Epithelial cell of esophagus (primary cell): ENCODE data around the gene C1QTNF12.

ENCODE experiments used
- DNase-seq: peaks from one replicate; pipeline ENCODE4 v3.0.0; 2010; ENCODE audit warnings: low read depth
- H3K4me3 ChIP-seq: 2 replicates; pipeline ENCODE4 v1.5.1; 2011; ENCODE audit warnings: mild to moderate bottlenecking, low read length, control low read depth
- TF ChIP-seq, protein P1 (sequence below): IDR thresholded peaks from 2 replicates; pipeline ENCODE4 v1.5.1; 2011; ENCODE audit warnings: low read depth, mild to moderate bottlenecking, low read length, control low read depth, inconsistent platforms; ENCODE audit not compliant: insufficient read depth; ENCODE audit errors: missing control alignments

C1QTNF12 gene

DNA sequence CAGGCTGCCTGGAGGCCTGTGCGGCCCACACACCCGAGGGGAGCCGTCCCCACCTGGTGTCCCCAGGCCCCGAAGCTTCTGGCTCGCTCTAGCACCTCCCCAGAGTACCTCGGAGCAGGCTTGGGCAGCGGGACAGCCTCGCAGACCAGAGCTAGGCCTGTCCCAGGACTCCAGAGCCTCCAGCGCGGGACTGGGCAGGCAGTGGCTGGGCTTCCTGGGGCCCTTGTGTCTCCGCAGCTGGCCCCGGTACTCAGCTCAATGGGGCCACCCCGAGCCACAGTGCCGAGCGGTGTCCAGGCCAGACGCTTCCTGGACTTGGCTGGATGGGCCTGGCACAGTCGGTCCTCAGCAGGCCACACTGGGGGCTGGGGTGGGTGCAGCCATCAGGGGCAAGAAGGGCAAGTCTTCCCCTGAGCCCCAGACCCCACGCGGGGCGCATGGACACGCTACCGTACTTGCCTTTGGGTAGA lies 38.6 kb upstream of the C1QTNF12 start:
- no peak overlapping the region for H3K4me3 ChIP-seq
- no peak for DNase-seq
- TF ChIP-seq, protein P1, sequence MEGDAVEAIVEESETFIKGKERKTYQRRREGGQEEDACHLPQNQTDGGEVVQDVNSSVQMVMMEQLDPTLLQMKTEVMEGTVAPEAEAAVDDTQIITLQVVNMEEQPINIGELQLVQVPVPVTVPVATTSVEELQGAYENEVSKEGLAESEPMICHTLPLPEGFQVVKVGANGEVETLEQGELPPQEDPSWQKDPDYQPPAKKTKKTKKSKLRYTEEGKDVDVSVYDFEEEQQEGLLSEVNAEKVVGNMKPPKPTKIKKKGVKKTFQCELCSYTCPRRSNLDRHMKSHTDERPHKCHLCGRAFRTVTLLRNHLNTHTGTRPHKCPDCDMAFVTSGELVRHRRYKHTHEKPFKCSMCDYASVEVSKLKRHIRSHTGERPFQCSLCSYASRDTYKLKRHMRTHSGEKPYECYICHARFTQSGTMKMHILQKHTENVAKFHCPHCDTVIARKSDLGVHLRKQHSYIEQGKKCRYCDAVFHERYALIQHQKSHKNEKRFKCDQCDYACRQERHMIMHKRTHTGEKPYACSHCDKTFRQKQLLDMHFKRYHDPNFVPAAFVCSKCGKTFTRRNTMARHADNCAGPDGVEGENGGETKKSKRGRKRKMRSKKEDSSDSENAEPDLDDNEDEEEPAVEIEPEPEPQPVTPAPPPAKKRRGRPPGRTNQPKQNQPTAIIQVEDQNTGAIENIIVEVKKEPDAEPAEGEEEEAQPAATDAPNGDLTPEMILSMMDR = no peak

DNA sequence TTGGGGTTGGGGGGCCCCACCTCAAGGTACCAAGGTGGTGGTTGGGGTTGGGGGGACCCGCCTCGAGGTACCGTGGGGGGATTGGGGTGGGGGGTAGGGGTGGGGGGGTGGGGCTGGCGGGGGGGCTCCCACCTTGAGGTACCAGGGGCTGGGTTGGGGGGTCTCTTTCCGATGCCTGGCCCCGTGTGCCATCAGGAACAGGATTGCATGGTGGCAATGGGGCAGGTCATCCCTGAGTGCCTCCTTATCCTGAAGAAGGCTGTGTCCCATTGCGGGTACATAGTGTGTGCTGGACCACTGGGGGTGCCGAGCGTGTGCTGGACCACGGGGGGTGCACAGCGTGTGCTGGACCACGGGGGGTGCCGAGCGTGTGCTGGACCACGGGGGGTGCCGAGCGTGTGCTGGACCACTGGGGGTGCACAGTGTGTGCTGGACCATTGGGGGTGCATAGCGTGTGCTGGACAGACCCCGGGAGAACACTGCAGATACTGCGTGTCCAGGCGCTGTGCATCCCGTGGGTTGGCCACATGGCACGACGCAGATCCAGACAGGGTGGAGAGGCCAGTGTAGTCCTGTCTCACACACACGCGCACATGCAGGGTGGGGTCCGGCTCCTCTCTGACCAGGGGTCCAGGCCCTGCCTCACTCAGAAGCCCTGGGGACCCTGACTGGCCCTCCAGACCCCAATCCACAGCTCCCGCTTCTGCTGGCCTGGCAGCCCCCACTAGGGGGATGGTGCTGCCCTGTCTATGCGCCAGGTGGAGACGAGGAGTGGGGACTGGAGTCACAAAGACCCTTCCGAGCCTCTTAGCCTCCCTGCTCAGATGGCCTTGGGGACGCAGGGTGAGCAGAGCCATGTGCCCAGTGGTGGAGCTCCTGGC lies 37.9 kb upstream of the C1QTNF12 start:
- TF ChIP-seq, protein P1 = no peak
- no peak for DNase-seq
- no peak overlapping the region for H3K4me3 ChIP-seq

DNA sequence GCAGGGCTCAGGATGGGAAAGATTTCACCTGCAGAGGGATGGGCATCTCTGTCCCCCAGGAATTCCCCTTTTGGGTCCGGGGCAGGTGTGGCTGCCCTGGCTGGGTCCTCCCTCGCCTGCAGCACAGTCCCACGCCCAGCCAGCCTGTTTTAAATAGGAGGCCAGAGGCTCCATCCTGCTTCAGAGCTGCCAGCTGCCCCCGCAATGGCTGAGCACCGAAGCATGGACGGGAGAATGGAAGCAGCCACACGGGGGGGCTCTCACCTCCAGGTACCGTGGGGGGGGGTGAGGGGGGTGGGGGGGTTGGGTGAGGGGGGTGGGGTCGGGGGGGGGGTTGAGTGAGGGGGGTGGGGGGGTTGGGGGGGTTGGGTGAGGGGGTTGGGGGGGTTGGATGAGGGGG lies 37.3 kb upstream of the C1QTNF12 start:
- TF ChIP-seq, protein P1 = no peak
- peak; percentile 58 for DNase-seq
- H3K4me3 ChIP-seq = no peak overlapping the region

DNA sequence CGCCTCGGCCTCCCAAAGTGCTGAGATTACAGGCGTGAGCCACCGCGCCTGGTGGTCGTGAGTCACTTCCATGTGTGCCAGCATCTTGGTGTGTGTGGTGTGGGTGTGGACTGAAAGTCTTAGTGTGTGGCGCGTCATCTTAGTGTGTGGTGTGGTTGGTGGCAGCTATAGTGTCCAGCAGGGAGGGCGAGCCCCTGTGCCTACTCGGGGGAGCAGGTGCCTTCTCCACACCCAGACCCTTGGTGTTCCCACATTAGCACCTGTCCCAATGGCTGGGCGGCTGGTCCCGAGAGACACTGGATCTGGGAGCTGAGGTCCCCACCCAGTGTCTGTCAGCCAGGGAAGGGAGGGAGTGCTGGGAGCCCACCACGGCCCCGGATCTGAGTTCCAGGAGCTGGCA lies 36.5 kb upstream of the C1QTNF12 start:
- TF ChIP-seq, protein P1 = no peak
- peak; percentile 67 for DNase-seq
- no peak overlapping the region for H3K4me3 ChIP-seq

DNA sequence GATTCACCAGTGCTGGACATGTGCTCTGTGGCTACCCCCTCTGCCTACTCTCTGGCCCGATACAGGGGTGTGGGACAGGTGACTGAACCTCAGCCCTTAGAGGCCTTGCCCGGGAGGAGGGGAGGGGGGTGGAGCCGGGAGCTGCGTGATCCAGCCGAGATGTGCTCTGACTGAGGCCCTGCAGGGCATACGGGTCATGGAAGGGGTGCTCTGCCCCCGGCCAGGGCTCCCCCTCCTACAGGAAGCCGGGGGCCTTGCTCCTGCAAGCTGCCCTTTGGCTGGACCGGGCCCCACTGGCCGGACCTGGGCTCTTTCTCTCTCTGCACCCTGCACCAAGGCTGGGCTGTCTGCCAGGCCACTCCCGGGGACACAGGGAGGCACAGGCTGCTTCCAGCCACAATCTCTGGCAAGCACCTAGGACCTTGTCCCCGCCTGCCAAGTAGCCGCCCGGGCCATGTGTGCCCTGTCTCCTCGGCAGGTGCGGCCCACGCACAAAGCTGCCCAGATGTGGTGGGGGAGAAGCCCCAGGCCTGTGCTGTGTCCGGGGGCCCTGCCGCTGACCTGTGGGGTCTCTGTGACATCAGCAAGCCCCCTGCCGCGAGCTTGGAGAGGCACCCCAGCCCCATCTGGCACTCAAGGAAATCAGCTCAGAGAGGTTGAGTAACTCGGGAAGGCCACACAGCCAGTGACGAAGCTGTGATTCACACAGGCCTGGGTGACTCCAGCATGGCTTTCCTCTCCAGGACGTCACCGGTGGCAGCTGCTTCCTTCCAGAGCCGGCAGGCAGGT lies 35.2 kb upstream of the C1QTNF12 start:
- peak; percentile 87 for DNase-seq
- TF ChIP-seq, protein P1 = no peak
- H3K4me3 ChIP-seq = no peak overlapping the region

DNA sequence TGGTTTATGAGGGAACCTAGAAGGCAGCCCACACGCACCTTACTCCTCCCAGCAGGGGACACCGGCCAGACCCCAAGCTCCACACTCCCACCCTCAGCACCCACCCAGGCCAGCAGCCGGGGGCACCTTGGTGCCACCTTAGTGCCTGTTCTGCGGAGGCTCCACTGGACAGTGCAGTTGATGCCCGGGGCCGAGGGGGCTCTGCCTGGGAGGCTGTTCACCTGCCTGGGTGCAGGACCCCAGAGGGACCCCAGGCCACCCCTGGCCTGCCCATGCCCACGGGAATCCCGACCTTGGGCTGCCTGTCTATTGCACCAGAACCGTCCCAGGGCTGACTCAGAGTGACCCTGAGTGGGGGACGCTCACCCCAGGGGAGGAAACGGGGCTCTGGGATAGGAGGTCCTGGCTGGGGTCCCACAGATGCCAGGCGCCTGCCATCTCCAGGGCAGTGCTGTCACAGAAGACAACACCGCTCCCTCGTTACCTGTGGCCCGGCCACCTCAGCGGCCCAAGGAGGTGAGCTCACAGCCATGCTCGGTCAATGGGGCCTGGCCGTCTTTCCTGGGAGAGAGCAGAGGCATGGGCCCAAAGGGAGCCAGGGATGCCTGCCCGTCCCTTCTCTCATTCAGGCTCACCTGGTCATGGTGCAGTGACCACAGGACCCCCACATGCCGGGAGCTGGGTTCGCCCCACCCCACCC lies 34.4 kb upstream of the C1QTNF12 start:
- TF ChIP-seq, protein P1 = no peak
- DNase-seq = no peak
- H3K4me3 ChIP-seq = no peak overlapping the region
